Measurements from ENCODE around the gene UCP3.

GRCh38 chr11:73991471-73992006, 17.3 kb downstream of the UCP3 start:
- TF ChIP-seq CTCF (IDR thresholded peaks at IDR 0.05) = no peak
- no peak for TF ChIP-seq POLR2A (IDR thresholded peaks at IDR 0.05)
